HEK293T (cell line): ENCODE measurements around the gene CAT.

ENCODE experiments used
- CTCF ChIA-PET: fragments of 350-600 bp; formaldehyde crosslinking; extraction: SDS; loops from one replicate; lab custom pipeline; 2021; ENCODE audit warnings: antibody characterized with exemption, inconsistent platforms; lab: Yijun Ruan, JAX
- POLR2A ChIA-PET: fragments of 350-600 bp; formaldehyde crosslinking; extraction: SDS; loops from one replicate; lab custom pipeline; 2020; ENCODE audit warnings: antibody characterized with exemption, inconsistent platforms; lab: Yijun Ruan, JAX
- DNase-seq: peaks from one replicate; pipeline ENCODE4 v3.0.0; 2012; ENCODE audit warnings: mixed read lengths; ENCODE audit errors: extremely low spot score
- ARNT ChIP-seq: fragments of 450-650 bp; IDR thresholded peaks from 2 replicates; pipeline ENCODE4 v1.6.1; 2017; ENCODE audit warnings: mild to moderate bottlenecking
- BHLHE40 ChIP-seq: fragments of 450-650 bp; IDR thresholded peaks from 2 replicates; pipeline ENCODE4 v1.6.1; 2016; ENCODE audit warnings: mild to moderate bottlenecking, moderate library complexity, borderline replicate concordance
- CTBP1 ChIP-seq: fragments of 450-650 bp; IDR thresholded peaks from 2 replicates; pipeline ENCODE4 v1.6.1; 2016; ENCODE audit warnings: borderline replicate concordance
- ELF4 ChIP-seq: fragments of 450-650 bp; IDR thresholded peaks from 2 replicates; pipeline ENCODE4 v1.6.1; 2017; ENCODE audit warnings: antibody characterized with exemption
- FOXA1 ChIP-seq: fragments of 450-650 bp; IDR thresholded peaks from 2 replicates; pipeline ENCODE4 v1.6.1; 2016; ENCODE audit warnings: mild to moderate bottlenecking
- FOXK2 ChIP-seq: fragments of 450-650 bp; IDR thresholded peaks from 2 replicates; pipeline ENCODE4 v1.6.1; 2016; ENCODE audit warnings: mild to moderate bottlenecking
- FOXM1 ChIP-seq: fragments of 450-650 bp; IDR thresholded peaks from 2 replicates; pipeline ENCODE4 v1.6.1; 2017; ENCODE audit warnings: mild to moderate bottlenecking, borderline replicate concordance
- HDGF ChIP-seq: fragments of 450-650 bp; IDR thresholded peaks from 2 replicates; pipeline ENCODE4 v1.6.1; 2017; ENCODE audit warnings: antibody characterized with exemption, borderline replicate concordance
- L3MBTL2 ChIP-seq: fragments of 450-650 bp; conservative IDR thresholded peaks from 2 replicates; pipeline ENCODE4 v1.6.1; 2016; ENCODE audit warnings: mild to moderate bottlenecking
- LEF1 ChIP-seq: fragments of 450-650 bp; IDR thresholded peaks from 2 replicates; pipeline ENCODE4 v1.6.1; 2017; ENCODE audit warnings: mild to moderate bottlenecking, borderline replicate concordance
- NFRKB ChIP-seq: fragments of 450-650 bp; IDR thresholded peaks from 2 replicates; pipeline ENCODE4 v1.6.1; 2016; ENCODE audit warnings: mild to moderate bottlenecking, moderate library complexity
- SP1 ChIP-seq: fragments of 450-650 bp; IDR thresholded peaks from 2 replicates; pipeline ENCODE4 v1.6.1; 2017
- SUZ12 ChIP-seq: fragments of 450-650 bp; IDR thresholded peaks from 2 replicates; pipeline ENCODE4 v1.6.1; 2016; ENCODE audit warnings: mild to moderate bottlenecking
- TARDBP ChIP-seq: fragments of 450-650 bp; IDR thresholded peaks from 2 replicates; pipeline ENCODE4 v1.6.1; 2016
- ZNF384 ChIP-seq: fragments of 450-650 bp; IDR thresholded peaks from 2 replicates; pipeline ENCODE4 v1.6.1; 2016
- TF ChIP-seq, protein P1 (sequence below): fragments of 450-650 bp; IDR thresholded peaks from 2 replicates; pipeline ENCODE4 v1.6.1; 2016

CAT gene

DNA sequence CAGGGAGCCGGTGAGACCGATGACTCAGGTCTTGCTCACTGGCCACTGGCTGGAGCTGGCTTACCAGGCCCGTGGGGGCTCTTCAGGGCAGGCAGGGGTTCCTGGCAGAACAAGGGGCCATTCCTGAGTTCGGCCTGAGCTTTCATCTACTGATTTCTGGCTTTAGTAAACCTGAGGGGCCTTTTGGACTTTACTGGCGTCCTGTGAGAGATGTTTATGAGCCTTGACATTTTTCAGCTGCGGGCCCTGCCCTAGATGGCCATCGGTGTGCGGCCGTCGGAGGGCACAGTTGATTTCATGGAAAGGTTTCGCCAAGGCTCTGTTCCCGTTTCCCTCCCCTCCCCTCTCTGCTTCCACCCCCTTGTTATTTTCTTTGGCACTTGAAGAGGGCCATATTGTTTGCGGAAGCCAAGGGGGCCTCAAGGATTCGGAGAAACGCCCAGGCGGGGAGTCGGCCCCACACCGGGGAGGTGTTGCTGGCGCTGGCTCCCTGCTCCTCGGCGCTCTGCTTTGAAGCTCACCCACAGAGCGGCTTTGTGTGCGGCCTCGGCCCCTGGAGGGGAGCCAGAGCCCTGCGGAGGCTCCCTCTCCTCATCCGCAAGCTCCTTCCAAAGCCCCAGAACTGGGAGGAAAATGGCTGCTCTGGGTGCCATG is 57.1 kb downstream of the CAT start:
- TF ChIP-seq LEF1: no peak
- no peak for TF ChIP-seq L3MBTL2
- TF ChIP-seq TARDBP: no peak
- no peak for TF ChIP-seq HDGF
- no peak for TF ChIP-seq FOXK2
- TF ChIP-seq CTBP1: no peak
- no peak for TF ChIP-seq BHLHE40
- no peak for TF ChIP-seq ARNT
- TF ChIP-seq FOXM1: no peak
- TF ChIP-seq, protein P1, sequence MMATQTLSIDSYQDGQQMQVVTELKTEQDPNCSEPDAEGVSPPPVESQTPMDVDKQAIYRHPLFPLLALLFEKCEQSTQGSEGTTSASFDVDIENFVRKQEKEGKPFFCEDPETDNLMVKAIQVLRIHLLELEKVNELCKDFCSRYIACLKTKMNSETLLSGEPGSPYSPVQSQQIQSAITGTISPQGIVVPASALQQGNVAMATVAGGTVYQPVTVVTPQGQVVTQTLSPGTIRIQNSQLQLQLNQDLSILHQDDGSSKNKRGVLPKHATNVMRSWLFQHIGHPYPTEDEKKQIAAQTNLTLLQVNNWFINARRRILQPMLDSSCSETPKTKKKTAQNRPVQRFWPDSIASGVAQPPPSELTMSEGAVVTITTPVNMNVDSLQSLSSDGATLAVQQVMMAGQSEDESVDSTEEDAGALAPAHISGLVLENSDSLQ: no peak
- TF ChIP-seq FOXA1: no peak
- no peak for TF ChIP-seq ZNF384
- no peak for TF ChIP-seq SUZ12
- no peak for TF ChIP-seq ELF4
- TF ChIP-seq NFRKB: no peak
- TF ChIP-seq SP1: no peak
- ChIA-PET POLR2A (no interaction called here), CTCF (no interaction called here)
- no peak for DNase-seq

DNA sequence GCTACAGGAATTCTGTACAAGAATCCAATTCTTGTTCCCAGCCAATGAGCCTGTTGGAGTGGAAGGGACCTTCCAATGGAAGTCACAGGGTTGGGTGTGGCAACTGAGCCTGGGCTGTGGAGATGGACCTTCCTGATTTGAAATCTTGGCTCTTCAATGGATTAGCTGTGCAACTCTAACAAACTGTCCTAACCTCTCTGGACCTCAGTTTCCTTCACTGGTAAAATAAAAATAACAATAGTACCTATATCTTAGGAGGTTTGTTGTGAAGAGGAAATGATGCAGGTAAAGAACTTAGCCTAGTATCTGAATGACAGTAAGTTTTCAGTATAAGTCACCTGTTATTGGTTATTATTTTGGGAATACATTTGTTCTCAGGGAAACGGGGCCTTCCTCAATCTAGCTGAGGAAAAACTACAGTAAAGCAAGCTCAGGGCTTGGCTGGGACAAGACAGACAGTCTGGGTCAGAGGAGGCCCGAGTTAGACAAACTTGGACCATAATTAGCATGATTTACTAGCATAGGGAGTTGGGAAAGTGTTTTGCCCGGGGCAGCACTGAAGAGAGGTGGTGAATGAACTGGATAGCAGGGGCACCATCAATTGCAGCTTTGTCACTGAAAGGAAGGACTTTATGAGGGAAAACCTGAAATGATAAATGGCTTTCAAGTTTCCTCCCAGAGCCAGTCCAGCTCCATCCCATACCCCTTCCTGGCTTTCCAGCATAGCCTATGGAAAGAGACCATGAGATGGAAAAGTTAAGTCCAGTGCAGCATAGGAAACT is 61.2 kb downstream of the CAT start:
- CTCF ChIA-PET: no interaction called here
- TF ChIP-seq CTBP1 (no peak), ZNF384 (no peak), HDGF (no peak), SP1 (no peak), FOXM1 (no peak), ARNT (no peak), ELF4 (no peak), L3MBTL2 (no peak), TARDBP (no peak)
- TF ChIP-seq, protein P1: no peak
- DNase-seq: no peak
- POLR2A ChIA-PET: no interaction called here

DNA sequence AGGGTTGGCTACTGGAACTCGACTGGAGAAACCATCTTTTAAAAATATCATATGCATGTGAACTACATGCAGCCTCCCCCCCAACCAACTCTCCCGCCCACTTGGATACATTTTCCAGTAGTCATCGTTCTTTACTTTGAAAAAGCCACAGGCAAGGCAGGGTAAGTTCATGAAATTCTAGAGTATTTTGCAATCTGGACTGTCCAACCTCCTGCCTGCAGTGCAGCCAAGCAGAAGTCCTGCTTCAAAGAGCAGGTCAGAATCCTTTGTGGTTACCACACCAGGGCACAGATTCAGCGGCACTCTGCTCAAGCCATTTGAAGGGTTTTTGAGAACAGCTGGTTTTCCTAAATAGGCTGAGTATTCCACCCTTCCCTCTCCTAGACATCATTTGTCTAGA is 62.8 kb downstream of the CAT start:
- ChIA-PET POLR2A (no interaction called here), CTCF (interaction anchor here (1.0 to 2.5 kb wide), 2 partner anchors 12 to 317 kb away, joined by 3 to 9 read pairs; partner anchors contain the start of gene ELF5)
- no peak for TF ChIP-seq ZNF384
- TF ChIP-seq FOXK2: no peak
- no peak for TF ChIP-seq HDGF
- no peak for TF ChIP-seq SUZ12
- no peak for DNase-seq

DNA sequence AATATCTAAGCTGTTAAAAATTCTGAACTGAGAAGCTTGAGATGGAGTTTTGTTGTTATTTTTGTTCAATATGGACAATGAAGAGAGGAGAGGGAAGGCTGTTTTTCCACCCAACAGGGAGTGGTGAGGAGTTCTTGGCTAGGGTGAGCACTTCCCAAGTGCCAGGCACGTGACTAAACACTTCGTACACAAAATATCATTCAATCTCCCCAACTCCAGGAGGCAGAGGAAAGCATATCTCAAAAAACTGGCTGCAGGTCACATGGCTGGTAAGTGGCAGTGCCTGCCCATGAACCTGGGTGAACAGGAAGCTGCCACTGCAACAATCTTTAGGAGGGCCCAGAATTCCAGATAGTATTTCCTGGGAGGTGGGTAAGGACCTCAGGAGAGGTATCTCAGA is 63.2 kb downstream of the CAT start:
- no peak for TF ChIP-seq FOXK2
- ChIA-PET POLR2A (no interaction called here), CTCF (interaction anchor here (0.8 to 2.5 kb wide), 3 partner anchors 9 to 318 kb away, joined by 3 to 9 read pairs (median 3); partner anchors contain the start of gene ELF5)
- DNase-seq: no peak

DNA sequence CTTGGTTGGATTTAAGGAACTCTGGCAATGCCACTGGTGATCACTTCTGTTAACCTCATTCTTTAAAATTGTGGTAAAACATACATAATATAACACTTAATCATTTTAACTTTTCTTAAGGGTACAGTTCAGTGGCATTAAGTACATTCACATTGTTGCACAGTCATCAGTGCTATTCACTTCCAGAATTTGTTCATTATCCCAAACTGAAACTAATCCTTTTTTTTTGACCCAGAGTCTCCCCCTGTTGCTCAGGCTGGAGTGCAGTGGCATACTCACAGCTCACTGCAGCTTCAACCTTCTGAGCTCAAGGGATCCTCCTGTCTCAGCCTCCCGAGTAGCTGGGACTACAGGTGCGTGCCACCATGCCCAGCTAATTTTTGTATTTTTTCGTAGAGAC is 64.2 kb downstream of the CAT start:
- ChIA-PET POLR2A (no interaction called here), CTCF (interaction anchor here (2.5 kb wide), 1 partner anchor 10 kb away, joined by 9 read pairs; the partner anchor contains the start of gene ELF5)
- no peak for DNase-seq
- no peak for TF ChIP-seq SP1
- no peak for TF ChIP-seq FOXK2
- TF ChIP-seq, protein P1: no peak
- TF ChIP-seq BHLHE40: no peak
- TF ChIP-seq L3MBTL2: no peak
- TF ChIP-seq FOXA1: no peak
- TF ChIP-seq LEF1: no peak
- TF ChIP-seq CTBP1: no peak
- no peak for TF ChIP-seq FOXM1
- no peak for TF ChIP-seq ELF4

DNA sequence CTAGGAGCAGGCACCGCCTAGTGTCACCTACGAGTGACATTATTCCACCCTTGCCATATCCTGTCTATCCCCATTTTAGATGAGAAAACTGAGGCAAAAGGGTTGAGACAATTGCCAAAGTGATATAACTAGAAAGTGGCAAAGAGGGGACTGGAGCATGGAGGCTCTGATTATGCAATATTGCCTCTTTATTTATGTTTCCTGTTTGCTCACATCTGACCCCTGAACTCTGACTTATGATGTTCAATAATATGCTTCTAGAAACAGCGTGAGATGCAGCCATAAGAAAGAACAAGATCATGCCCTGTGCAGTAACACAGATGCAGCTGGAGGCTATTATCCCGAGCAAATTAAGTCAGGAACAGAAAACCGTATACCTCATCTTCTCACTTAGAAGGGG is 67.1 kb downstream of the CAT start:
- CTCF ChIA-PET: no interaction called here
- DNase-seq: no peak
- TF ChIP-seq LEF1 (no peak), BHLHE40 (no peak), HDGF (no peak), L3MBTL2 (no peak), FOXA1 (no peak), ZNF384 (no peak), SUZ12 (no peak), NFRKB (no peak), TARDBP (no peak), FOXK2 (no peak)
- POLR2A ChIA-PET: no interaction called here
